Dermis lymphatic vessel endothelial cell (primary cell): Measurements from ENCODE around the gene CTSK. TPM values are rescaled to one million over a fixed set of nuclear protein-coding genes. Genes with fewer than 3 reads are reported as not detected.

Source experiments
- total RNA-seq: library from RNA; depleted of rRNA; stranded (reverse); fragments of >200 nt; gene quantifications from 2 replicates; pipeline ENCODE4 v1.2.1, GENCODE V29; 2014

The CTSK gene
- 0.77 and 1.5 TPM in 2 replicates for total RNA-seq

DNA sequence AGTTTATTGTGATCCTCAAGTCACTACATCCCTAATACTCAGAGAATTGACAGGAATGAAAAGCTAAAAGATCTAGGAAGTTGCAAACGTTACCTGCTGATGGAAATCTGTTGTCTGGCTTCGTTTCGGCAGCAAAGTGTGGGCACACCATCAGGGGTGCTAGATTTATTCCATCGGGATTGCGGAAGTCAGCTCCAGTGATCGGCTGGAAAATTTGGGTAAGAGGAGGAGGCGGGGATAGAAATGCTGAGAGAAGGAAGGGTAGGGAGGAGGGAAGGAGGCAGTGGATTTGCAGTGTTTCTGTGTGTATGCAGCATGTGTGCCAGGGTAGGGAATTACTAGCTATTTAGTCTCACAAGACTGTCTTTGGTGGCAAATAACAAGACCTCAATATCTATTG is at the start of gene CTSK:
Gene CTSK, minus strand, starts transcription at position 140 of the 400 bp plus-strand sequence. CDS start 1,455 bp downstream, outside the sequence.

DNA sequence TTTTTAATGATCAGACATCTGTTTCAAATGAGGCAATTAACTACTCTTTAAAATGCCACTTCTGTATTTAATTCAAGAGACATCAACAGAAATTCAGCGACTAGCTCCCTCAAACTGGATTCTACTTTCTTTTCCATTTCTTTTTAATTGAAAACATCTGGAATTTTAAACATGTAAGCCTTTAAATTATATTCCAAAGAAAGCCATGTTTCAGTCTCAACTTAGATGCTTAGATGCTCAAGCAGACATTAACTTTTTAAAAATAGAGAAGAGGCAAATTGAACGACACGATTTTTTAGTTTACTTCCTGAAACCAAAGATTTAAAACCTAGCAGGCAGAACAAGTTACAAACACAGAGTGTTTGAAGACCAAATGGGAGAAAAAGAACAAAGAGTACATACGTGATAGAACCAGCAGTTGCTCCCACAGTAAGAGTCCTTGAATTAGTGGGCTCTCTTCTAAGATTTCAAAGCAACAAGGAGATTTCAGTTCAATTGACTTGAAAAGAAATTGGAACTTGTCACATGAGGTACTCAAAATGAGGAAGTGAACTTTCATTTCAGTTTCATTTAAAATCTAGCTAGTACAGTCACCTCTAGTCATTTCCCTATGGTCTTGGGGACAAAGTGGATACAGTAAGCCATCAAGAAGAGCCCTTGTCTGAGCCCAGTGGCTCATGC is 42.6 kb downstream of the CTSK start, which contains the start of gene CTSS:
Gene CTSS, minus strand, starts transcription at position 483 of the 681 bp plus-strand sequence. CDS start 1,015 bp downstream, outside the sequence.

Other genes starting within 250 kb of the CTSK start
- gene MCL1, start 228.7 kb downstream of the CTSK start, total RNA-seq = 188 and 231 TPM in 2 replicates
- 87.8 and 92.9 TPM in 2 replicates for gene ENSA, start 178.6 kb downstream of the CTSK start, total RNA-seq
- gene GOLPH3L, start 111.1 kb downstream of the CTSK start, total RNA-seq = 8.3 and 13.6 TPM in 2 replicates
- gene HORMAD1, start 87.4 kb downstream of the CTSK start, total RNA-seq = 0.11 and 0.17 TPM in 2 replicates
- gene CTSS, start 42.5 kb downstream of the CTSK start, total RNA-seq = 50.5 and 71.5 TPM in 2 replicates
- gene ARNT, start 68.3 kb upstream of the CTSK start, total RNA-seq = 20.3 and 23.4 TPM in 2 replicates
- not detected in 2 replicates for gene CTXND2, start 78.9 kb upstream of the CTSK start, total RNA-seq
- 30.1 and 34.6 TPM in 2 replicates for gene SETDB1, start 118.1 kb upstream of the CTSK start, total RNA-seq
- 80.2 and 86.6 TPM in 2 replicates for gene CERS2, start 166.6 kb upstream of the CTSK start, total RNA-seq
- not detected in 2 replicates for gene ANXA9, start 174.0 kb upstream of the CTSK start, total RNA-seq
- gene MINDY1, start 198.6 kb upstream of the CTSK start, total RNA-seq = 10.6 and 10.7 TPM in 2 replicates
- 5.6 and 6.3 TPM in 2 replicates for gene PRUNE1, start 200.2 kb upstream of the CTSK start, total RNA-seq
- gene BNIPL, start 228.3 kb upstream of the CTSK start, total RNA-seq = under 0.01 and 0.09 TPM in 2 replicates
- gene C1orf56, start 239.5 kb upstream of the CTSK start, total RNA-seq = 1.1 and 1.6 TPM in 2 replicates